ENCODE data around the gene DAZAP1.
A peak's percentile ranks its signal among the peaks of the same experiment; 100 is the strongest.

Gene DAZAP1

DNA sequence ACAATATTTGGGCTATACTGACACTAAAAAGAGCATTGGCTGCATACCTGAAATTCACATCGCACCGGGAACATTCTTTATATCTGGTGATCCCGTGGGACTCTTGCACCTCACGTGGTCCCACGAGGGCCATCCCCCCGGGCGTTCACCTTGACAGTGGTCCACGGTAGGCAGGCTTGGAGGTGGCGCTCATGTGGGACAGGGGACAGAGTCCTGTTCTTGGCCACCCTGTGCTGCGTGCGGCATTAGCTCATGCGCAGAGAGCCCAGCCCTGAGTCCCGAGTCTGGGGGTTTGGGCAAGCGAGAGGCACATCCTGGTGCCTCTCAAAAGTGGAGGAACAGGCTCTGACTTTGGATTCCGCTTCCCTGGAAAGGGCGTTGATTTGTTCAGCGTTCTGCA lies 13.5 kb upstream of the DAZAP1 start:
- DNase-seq (ENCODE audit: low read depth in 2 of 2) = no peak

DNA sequence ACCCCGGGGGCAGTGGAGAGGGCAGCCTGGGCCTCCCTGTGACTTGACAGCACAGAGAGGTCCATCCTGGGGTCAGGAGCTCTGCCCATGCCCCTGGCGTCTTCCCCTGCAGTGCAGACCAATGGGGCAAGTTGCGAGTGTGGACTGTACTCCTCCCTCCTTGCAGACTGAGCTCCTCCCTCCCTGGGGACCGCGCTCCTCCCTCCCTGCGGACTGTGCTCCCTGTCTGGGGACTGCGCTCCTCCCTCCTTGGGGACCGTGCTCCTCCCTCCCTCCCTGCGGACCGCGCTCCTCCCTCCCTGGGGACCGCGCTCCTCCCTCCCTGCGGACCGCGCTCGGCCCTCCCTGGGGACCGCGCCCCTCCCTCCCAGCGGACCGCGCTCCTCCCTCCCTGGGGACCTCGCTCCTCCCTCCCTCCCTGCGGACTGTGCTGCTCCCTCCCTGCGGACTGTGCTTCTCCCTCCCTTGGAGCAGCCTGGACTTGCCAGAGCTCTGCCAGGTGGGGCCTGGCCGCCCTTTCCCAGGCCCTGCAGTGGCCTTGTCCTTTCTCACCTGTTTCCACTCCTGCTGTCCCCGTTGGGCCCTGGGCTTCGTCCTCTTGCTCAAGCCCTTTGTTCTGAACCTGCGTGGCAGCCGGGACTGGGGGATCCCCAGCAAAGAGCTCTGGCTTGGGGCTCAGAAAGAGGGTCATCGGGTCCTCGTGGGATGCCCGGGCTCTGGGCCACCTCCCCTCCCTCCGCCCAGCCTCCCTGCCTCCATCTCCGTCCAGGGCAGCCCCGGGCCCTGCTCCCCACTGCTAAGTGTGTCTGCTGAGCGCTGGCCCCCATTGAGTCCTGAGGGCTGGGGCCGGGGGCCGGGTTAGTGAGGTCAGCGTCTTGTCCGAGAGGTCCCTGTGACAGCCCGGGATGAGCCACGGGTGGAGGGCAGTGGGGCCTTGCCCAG lies 12.9 kb upstream of the DAZAP1 start:
- DNase-seq (ENCODE audit: low read depth in 2 of 2) = no peak

DNA sequence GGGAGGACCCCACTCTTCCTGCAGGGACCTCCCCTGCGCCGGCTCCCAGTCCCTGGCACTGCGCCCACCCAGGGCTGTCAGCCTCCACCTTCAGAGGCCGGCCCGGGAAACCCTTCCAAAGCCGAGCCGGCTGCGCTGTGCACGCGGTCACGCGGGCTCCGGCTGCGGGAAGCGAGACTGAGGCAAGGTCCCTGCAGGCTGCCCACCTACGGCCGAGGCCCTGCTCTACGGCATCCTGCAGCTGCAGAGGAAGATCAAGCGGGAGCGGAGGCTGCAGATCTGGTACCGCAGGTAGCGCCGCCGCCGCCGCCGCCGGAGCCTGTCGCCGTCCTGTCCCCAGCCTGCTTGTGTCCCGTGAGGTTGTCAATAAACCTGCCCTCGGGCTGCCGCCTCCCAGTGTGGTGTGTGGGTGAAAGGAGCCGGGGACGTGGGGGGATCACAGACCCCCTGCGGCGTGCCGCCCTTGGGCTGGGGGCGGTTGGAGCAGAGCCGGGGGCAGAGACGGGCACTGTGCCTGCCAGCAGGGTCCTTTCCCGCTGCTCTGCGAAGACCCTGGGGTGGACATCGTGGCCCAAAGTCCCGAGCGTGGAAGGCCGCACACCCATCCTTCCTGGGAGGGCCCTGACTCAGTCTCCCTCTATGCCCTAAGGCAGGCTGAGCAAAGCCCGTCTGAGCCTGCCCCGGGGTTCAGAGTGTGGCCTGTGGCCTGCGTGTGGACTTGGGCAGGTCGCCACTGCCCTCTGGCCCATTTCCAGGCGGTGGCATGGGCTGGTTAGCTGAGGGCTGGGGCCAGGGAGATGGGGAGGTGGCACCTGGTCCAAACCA lies 12.0 kb upstream of the DAZAP1 start:
- DNase-seq (ENCODE audit: low read depth in 2 of 2) = no peak

DNA sequence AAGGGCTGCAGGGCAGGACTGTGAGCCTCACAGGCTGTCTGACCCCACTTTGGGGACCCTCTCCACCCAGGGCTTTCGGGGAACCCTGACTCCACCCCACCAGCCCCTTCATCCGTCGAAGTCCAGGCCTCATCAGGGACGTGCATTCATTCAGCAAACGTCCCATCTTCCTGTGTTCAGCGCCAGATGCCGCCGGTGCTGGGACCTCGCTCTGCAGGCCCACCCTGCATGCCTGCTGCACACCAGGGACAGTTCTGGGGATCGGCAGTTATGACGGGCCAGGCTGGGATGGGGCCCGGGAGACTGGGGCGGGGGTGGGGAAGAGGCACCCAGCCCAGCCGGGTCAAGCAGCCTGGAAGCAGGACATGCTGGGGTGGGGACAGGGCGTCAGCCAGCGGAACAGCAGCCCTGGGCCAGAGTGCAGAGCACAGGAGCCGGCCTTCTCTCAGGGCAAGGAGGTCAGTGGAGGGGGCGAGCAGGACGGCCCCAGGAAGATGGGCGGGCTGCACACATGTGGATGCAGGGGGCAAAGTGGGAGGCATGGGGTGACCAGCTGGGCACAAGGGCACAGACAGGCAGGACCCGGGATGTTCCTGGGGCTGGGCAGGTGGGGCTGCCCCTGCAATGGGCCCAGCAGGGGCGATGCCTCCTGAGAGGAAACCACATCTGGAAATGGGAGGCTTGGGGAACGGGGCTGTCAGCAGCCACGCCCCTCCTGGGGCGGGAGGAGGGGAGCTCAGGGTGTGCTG lies 11.2 kb upstream of the DAZAP1 start:
- no peak for DNase-seq (ENCODE audit: low read depth in 2 of 2)

DNA sequence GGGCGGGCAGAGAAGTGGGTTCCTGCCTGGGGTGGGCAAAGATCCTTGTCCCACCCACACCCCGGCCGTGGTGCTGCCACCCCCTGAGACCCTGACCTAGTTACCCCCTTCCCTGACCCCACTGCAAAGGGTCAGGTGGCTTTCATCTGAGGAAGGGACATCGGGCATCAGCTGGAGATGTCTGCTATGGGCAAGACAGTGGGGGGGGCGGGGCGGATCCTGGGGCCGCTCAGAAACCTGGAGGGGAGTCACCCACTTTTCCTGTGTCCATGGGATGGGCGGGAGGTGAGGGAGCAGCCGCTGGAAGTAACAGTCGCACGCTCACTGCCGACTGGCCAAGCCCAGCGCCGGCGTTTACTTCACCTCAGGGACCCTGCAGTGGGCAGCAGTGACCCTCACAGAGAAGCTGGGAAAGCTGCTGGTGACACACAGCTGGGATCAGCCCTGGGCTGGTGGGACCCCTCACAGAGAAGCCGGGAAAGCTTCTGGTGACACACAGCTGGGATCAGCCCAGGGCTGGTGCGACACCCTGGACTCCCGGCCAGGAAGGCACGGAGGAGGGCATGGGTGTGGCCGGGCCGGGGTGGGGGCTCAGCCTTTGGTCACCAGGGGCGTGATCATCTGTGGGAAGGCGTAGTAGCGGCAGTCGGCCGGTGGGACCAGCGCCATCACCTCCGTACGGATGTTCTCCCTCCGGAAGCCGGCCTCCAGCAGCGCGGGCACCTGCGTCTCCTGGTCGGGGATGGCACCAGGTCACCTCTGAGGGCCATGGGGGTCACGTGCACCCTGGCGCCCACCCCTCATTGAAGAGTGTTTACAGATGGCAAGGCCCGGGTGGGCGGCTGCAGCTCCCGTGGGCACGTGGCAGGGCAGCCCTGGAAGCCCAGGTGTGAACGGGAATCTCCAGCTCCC lies 10.4 kb upstream of the DAZAP1 start:
- DNase-seq (ENCODE audit: low read depth in 2 of 2) = no peak

DNA sequence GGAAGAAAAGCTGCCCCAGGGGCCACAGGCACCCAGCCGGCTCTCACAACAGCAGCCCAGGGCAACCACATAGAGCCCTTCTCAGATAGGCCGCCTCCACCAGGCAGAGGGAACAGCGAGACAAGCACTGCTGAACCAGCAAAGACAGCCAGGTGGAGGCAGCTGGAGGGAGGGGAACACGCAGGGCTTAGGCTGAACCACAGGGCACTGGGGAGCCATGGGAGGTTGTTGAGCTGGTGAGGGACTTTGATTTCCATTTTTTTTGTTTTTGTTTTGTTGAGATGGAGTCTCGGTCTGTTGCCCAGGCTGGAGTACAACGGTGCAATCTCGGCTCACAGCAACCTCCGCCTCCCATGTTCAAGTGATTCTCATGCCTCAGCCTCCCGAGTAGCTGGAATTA lies 9.5 kb upstream of the DAZAP1 start:
- no peak for DNase-seq (ENCODE audit: low read depth in 2 of 2)

DNA sequence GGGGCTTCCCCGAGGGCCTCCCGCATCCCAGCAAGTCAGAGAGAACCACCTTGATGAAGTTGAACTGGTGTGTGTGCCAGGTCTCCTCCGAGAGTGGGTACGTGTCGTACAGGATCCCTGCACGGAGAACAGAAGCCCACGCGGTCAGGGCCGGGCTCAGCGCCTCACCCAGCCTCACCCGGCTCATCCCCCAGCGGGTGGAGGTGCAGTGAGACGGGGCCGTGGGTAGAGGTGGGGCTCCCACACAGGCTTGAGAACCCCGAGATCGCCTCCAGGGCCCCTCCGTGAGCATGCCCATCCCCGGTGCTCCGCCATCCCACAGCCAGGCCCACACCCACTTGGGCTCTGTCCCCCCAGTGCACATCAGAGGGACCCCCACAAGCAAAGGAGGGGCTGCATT lies 8.3 kb upstream of the DAZAP1 start:
- DNase-seq (ENCODE audit: low read depth in 2 of 2) = no peak

DNA sequence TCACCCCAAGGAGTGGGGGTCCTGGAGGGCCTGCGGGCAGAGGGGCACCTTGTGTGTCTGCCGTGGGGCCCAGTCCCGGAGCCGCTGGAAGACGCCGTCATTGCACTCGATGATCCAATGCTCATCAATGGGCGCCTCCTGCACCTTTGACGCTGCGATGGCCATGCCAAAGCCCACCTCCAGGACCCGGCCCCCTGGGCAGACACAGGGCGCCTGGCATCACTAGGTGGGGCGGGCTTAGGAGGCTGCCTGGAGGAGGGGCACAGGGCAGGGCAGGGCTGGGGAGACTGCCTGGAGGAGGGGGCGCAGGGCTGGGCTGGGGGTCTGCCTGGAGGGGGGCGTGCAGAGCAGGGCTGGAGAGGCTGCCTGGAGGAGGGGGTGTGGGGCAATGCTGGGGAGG lies 7.6 kb upstream of the DAZAP1 start:
- no peak for DNase-seq (ENCODE audit: low read depth in 2 of 2)

DNA sequence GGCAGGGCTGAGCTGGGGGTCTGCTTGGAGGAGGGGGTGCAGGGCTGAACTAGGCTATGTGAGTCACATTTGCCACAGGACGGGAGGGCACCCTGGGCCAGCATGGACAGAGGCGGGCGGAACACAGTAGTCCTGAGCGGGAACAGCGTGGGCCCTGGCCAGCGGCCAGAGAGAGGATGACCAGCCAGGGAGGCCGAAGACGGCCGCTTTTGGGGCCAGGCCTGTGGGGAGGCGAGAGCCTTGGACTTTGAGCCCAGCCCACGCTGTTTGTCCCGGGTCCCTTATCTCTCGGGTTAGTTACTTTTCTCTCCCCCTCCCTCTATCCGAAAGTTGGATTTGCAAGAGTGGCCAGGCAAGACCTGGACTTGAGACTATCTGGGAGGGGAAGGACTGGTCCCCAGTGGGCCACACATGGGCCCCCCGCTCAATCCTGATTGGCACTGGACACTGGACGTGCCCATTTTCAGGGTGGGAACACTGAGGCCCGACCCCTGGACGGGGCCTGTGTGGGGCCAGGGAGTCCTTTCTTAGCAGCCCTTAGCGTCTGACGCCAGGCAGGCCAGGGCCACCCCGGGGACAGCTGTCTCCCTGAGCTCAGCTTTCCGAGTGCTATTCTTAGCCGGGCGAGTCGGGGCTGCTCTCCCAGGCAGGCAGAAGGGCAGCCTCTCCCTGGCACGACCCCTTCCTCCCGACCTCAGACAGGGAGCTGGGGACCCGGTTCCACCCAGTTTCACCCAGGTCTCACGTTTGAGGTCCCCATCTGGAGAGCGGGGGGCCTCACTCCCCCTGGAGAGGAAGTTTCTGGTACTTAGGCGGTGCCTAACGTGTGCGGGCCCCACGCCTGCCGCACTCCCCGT lies 6.9 kb upstream of the DAZAP1 start:
- DNase-seq (ENCODE audit: low read depth in 2 of 2) = no peak

DNA sequence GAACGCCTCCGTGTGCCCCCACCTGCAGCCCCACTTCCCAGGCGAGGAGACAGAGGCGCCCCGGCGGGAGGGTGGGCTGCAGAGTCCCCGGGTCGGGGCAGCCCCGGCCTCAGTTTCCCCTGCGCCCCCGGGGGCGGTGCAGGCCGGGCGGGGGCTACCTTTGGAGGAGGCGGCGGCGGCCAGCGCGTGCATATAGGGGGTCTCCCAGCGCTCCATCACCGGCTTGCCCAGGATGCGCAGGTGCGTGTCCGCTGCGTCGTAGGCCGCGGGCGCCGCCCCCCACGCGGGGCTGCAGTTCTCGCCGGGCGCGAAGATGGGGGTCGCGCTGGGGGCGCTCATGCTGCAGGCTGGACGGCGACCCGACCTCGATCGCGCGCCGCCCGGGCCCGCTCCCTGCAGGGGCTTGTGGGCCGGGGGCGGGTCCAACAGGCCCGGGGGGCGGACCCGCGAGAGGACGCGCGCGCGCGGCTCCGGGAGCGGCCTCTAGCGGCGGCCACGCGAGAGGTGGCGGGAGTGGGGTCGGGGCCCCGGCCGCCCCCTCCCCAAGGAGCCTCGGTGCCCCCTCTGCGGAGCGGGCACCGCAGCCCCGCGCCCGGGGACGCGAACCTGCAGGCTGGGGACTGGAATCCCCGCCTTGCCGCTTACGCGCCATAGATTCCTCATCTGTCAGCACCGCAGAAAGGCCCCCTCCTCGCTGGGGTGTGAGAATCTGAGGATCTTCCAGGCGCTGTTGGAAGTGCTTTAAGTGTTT lies 6.1 kb upstream of the DAZAP1 start, which contains the start of gene GAMT:
Gene GAMT (minus strand): TSS at position 405 of the 751 bp plus-strand sequence. CDS start 66 bp downstream, at position 339.
- DNase-seq (ENCODE audit: low read depth in 2 of 2) = peak in 1 of 2 donors; percentile 31

DNA sequence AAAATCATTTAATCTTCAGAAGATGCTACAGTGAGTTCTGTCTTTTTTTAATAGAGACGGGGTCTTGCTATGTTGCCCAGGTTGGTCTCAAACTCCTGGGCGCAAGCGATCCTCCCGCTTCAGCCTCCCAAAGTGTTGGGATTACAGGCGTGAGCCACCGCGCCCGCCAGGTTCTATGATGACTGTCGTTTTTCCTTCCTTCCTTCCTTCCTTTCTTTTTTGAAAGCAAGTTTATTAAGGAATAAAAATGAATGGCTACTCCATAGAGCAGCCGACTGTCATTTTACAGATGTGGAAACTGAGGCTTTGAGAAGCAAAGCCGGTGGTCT lies 5.5 kb upstream of the DAZAP1 start:
- no peak for DNase-seq (ENCODE audit: low read depth in 2 of 2)

DNA sequence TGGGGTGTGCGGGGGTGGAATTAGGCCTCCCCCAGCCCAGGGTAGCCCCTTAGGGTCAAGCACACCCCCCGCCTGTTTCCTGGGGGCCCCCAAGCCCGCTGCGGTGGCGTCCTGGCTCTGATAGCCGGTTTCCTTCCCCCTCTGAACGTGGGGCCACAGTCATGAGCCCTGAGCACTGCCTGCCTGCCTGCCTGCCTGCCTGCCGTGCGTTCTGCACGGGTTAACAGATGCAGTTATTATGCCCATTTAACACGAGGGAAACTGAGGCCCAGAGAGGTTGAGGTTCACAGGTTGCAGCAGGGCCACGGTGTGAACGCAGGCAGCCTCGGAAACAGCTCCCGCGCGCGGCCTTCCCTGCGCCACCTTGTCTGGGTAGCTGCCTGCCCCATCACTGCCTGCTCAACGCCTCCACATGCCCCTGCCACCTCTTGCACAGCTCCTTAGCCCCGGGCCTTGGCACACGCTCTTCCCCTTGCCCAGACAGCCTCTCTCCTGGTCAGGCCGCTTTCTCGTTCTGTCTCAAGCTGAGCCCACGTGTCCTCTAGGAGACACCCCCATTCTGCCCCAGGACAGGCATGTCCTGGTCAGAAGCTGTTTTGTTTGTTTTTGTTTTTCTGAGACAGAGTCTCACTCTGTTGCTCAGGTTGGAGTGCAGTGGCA lies 4.8 kb upstream of the DAZAP1 start:
- no peak for DNase-seq (ENCODE audit: low read depth in 2 of 2)

DNA sequence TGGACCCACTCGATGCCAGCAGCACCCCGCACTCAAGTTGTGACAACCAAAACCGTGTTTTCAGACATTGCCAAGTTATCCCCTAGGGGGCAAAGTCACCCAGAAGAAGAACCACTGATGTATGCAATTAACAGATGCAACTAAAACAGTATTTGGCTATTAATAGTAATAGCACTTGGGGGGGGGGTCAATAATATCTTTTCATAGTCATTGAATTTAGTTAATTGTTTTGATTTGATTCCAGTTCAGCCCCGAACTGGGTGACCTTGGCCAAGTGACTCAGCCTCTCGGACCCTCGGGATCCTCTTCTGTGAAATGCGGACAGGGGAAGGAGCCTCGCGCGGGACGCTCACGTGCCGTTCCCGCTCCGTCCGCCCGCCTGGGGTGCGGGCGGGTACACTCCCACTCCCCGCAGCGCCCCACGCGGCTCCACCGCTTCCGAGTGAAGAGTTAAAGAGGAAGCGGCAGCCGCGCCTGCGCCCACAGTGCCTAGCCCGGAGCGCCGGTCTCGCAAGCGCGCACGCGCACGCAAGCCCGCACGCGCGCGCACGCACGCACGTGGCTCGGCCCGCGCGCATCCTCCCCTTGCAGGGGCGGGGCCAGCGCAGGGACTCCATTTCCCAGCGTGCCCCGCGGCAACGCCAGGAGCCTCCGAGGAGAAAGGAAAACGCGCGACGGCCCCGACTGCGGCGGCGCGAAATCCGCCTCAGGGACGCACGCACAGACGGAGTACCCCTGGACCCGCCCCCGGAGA lies 435 bp upstream of the DAZAP1 start:
- DNase-seq (ENCODE audit: low read depth in 2 of 2) = peak; percentile 97 to 99

DNA sequence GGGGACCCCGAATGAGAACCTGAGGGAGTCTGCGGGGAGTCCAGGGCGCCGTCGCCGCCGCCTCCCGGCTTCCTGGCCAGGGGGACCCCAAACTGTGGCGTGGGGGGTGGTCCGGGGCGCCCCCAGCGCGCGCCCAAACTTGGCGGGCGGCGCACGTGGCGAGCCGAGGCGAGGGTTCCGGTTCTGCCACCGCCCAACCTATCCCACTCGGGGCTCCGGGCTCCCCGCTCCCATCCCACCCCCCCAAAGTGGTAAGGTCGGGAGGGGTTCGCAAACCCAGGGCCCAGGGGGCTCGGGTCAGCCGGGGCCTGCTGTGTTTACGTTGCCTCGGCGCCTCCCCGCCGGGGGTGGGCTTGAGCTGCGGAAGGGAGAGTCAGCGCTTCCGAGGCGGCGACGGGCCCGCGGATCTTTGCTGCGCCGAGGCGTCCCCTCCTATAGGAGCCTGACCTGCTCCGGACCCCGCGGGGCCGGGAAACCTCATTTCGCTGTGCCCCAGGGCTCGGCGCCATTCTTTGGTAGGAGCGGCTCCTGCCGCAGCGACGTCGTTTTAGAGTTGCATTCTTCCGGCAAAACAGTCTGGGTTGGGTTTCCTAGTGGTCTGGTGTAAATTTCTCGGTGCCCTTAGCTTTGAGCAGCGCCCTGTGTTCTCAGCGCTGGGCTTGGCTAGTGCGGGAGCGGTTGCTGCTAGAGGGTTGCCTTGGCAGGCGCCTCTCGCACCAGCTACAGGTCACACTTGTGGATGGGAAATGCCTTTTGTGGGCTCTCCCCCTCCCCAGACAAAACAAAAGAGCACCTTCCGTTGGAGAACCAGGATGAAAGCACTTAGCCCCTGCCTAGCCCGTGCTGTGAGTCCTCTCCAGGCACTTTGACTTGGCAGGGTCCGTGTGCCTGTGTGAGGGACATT lies 1.2 kb downstream of the DAZAP1 start:
- peak in 1 of 2 donors; percentile 24 for DNase-seq (ENCODE audit: low read depth in 2 of 2)

DNA sequence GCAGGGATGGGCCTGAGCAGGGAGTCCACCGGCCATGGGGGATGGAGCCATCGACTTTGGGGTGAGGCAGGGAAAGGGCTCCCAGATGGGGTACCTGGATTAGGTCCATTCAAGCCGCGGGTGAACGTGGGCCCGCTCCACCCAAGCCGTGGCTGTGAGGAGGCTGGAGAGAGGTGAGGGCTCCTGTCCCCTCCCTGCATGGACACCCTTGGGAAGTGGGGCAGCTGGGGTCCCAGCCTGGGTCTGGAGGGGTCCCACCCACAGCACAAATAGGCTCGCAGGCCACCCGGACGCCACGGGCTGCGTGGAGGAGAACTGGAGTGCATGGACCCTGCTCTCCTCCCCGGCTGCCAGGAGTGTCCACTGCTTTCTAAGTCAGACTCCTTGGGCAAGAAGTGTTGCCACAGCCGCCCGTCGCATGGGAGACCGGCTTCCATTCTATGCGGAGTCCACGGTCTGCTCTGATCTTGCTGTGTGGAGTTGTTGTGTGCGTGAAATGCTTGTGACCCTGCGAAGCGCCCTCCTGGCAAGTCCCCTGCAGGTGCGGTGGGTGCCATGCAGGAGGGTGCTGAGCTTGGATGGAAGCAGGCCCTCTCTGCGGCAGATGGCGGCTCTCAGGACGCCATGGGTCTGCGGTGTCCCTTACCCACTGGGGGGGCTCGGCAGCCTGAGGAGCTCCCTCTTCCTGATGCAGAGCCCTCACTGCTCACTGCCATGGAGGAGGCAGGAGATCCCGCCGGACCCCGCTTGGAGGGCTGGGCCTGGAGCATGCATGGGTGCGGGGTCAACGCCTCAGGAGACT lies 2.0 kb downstream of the DAZAP1 start:
- no peak for DNase-seq (ENCODE audit: low read depth in 2 of 2)

DNA sequence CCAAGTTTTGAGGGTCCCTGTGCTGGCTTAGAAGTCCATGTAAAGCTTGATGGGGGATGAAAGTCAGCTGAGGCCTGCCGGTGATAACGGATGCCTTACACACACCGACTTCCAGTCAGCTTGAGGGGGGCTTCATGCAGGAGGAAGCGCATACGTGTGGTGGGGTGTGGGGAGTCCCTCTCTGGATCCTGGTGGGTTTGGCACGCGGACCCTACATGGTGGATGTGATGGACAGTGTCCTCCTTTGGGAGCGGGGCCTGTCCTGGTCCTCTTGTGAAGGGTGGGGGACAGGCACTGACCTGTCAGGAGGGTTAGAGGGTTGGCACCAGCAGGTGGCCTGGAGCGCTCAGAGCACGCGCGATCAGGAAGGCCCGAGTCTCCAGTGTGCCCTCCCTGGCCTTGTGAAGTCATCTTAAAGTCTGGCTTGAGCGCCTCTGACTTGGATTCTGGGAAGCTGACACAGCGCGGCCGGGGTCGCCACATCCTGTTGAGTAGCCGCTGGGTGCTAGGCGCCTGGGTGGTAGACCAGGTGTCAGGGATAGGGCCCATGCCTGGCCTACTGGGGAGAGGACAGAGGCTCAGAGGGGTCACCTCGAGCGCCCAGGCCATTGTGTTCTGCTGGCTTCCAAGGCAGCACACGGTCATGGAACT lies 2.9 kb downstream of the DAZAP1 start:
- DNase-seq (ENCODE audit: low read depth in 2 of 2) = no peak
